Prostate gland (tissue), 2 donors: ENCODE data around the gene LTA4H.

Experiments used
- CTCF ChIP-seq, 4 experiments: fragments of 200-600 bp in 2 of 4; fragments of 450-650 bp in 2 of 4; sonication (generic) in 2 of 4; IDR thresholded peaks; 1 replicate in 3 of 4; 2 replicates in 1 of 4; pipeline ENCODE4 v1.5.1; 2016 to 2019; ENCODE audit warnings: antibody characterized with exemption in 4 of 4, mild to moderate bottlenecking in 2 of 4, moderate library complexity in 2 of 4
- POLR2A ChIP-seq: fragments of 450-650 bp; IDR thresholded peaks from one replicate; pipeline ENCODE4 v1.6.1; 2016; ENCODE audit warnings: antibody characterized with exemption, mild to moderate bottlenecking
- POLR2AphosphoS5 ChIP-seq: sonication (generic); formaldehyde crosslinking; IDR thresholded peaks from one replicate; pipeline ENCODE4 v1.6.1; 2017; ENCODE audit warnings: antibody characterized with exemption

DNA sequence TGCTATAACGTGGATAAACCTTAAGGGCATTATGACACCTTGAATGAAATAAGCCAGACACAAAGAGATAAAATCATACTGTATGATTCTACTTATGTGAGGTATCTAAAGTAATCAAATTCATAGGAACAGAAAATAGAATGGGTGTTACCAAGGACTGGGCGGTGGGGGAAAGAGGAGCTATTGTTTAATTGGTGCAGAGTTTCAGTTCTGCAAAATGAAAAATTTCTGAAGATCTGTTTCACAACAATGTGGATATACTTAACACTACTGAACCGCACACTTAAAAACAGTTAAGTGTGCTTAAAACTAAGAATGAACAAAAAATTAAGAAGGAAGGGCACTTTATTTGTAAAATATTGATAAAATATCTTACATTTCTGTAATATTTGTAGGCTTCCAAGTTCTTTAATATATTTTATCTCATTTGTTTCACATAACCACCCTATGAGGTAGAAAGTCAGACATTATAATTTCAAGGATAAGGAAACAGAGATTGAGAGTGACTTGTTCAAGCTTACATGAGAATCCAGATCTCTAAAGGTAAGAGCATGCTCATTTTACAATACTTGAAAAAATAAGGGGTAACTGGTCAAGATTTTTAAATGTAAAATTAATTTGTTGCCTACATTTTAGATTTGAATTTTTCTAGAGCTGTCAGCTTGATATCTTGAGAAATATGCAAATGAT, 14.9 kb downstream of the LTA4H start:
- no peak for TF ChIP-seq POLR2A
- TF ChIP-seq CTCF (IDR thresholded peaks at IDR 0.05) = no peak
- no peak for TF ChIP-seq POLR2AphosphoS5
